IMR-90 (cell line): ENCODE results near the gene NEMP1. TPM values are rescaled to one million over a fixed set of nuclear protein-coding genes. Genes with fewer than 3 reads are reported as not detected.

Experiments
- ATAC-seq: fragments of 200-7000 bp; cut with Tn5 transposase; 2 replicates; pipeline ENCODE4 v1.9.1; 2020; ENCODE audit warnings: low read depth, mild to moderate bottlenecking, moderate library complexity
- BruUV-seq: library from RNA; stranded (reverse); fragments of 400-500 nt; replicated peaks from 2 replicates; lab custom pipeline; 2021; lab: Mats Ljungman, UMichigan
- CTCF ChIA-PET: fragments of 300-600 bp; formaldehyde crosslinking; extraction: SDS; loops from one replicate; lab custom pipeline; 2021; ENCODE audit warnings: antibody characterized with exemption; lab: Yijun Ruan, JAX
- POLR2A ChIA-PET: fragments of 300-600 bp; sonication (Branson Sonifier 250); formaldehyde crosslinking; loops from one replicate; lab custom pipeline; 2022; ENCODE audit warnings: antibody characterized with exemption; ENCODE audit not compliant: unreplicated experiment; lab: Charles Lee
- DNase-seq: peaks from one replicate; pipeline ENCODE4 v3.0.0; 2013
- H2AFZ ChIP-seq: replicated peaks from 2 replicates; pipeline ENCODE3; 2013; ENCODE audit warnings: low read length, mild to moderate bottlenecking; ENCODE audit not compliant: poor library complexity
- H2AK5ac ChIP-seq: 2 replicates; pipeline ENCODE4 v1.6.1; 2013; ENCODE audit warnings: low read depth, low read length, inconsistent platforms
- H2AK9ac ChIP-seq: replicated peaks from 2 replicates; pipeline ENCODE3; 2013; ENCODE audit warnings: mild to moderate bottlenecking, low read depth, low read length, moderate library complexity; ENCODE audit not compliant: poor library complexity
- H2BK120ac ChIP-seq: 2 replicates; pipeline ENCODE4 v1.6.1; 2013; ENCODE audit warnings: low read depth, low read length, inconsistent platforms
- H2BK15ac ChIP-seq: 3 replicates; pipeline ENCODE4 v1.6.1; 2013; ENCODE audit warnings: low read depth, low read length, inconsistent platforms
- H2BK20ac ChIP-seq: 2 replicates; pipeline ENCODE4 v1.6.1; 2013; ENCODE audit warnings: low read depth, mild to moderate bottlenecking, inconsistent platforms, low read length, moderate library complexity
- H2BK5ac ChIP-seq: 2 replicates; pipeline ENCODE4 v1.6.1; 2013; ENCODE audit warnings: mild to moderate bottlenecking, low read depth, low read length, inconsistent platforms; ENCODE audit not compliant: poor library complexity, severe bottlenecking
- H3K14ac ChIP-seq: replicated peaks from 2 replicates; pipeline ENCODE4 v1.6.1; 2013; ENCODE audit warnings: low read depth, low read length, inconsistent platforms
- H3K18ac ChIP-seq: 2 replicates; pipeline ENCODE4 v1.6.1; 2013; ENCODE audit warnings: low read depth, low read length, control low read depth
- H3K23ac ChIP-seq: 2 replicates; pipeline ENCODE4 v1.6.1; 2013; ENCODE audit warnings: low read depth, low read length, inconsistent platforms
- H3K27ac ChIP-seq: 2 replicates; pipeline ENCODE4 v1.5.1; 2013; ENCODE audit warnings: mild to moderate bottlenecking, control low read depth, low read length; ENCODE audit not compliant: insufficient read depth
- H3K27me3 ChIP-seq: 2 replicates; pipeline ENCODE4 v1.6.1; 2013; ENCODE audit warnings: low read length; ENCODE audit not compliant: control insufficient read depth, insufficient read depth
- H3K36me3 ChIP-seq: 2 replicates; pipeline ENCODE4 v1.6.1; 2013; ENCODE audit warnings: low read length, mixed read lengths; ENCODE audit not compliant: control insufficient read depth, insufficient read depth
- H3K4ac ChIP-seq: 2 replicates; pipeline ENCODE4 v1.6.1; 2013; ENCODE audit warnings: low read depth, low read length, inconsistent platforms
- H3K4me1 ChIP-seq: 2 replicates; pipeline ENCODE4 v1.6.1; 2013; ENCODE audit warnings: low read length, mixed read lengths; ENCODE audit not compliant: control insufficient read depth, insufficient read depth
- H3K4me2 ChIP-seq: 2 replicates; pipeline ENCODE4 v1.6.1; 2013; ENCODE audit warnings: low read depth, mild to moderate bottlenecking, control low read depth, low read length, moderate library complexity
- H3K4me3 ChIP-seq: 2 replicates; pipeline ENCODE4 v1.5.1; 2013; ENCODE audit warnings: low read depth, mild to moderate bottlenecking, control low read depth, low read length, moderate library complexity; ENCODE audit not compliant: insufficient read depth
- H3K56ac ChIP-seq: 2 replicates; pipeline ENCODE4 v1.6.1; 2013; ENCODE audit warnings: low read length, inconsistent platforms; ENCODE audit not compliant: insufficient read depth; ENCODE audit errors: extremely low read depth
- H3K79me1 ChIP-seq, 2 experiments: 2 replicates each; pipeline ENCODE4 v1.6.1; 2013; ENCODE audit warnings: low read length in 2 of 2, inconsistent platforms in 1 of 2, low read depth in 1 of 2
- H3K9ac ChIP-seq: 2 replicates; pipeline ENCODE4 v1.6.1; 2013; ENCODE audit warnings: low read depth, low read length, control low read depth
- H3K9me1 ChIP-seq: 2 replicates; pipeline ENCODE4 v1.6.1; 2013; ENCODE audit warnings: low read length, inconsistent platforms; ENCODE audit not compliant: insufficient read depth
- H3K9me3 ChIP-seq: 2 replicates; pipeline ENCODE4 v1.6.1; 2013; ENCODE audit warnings: low read length; ENCODE audit not compliant: control insufficient read depth, insufficient read depth
- H4K20me1 ChIP-seq: 2 replicates; pipeline ENCODE4 v1.6.1; 2013; ENCODE audit warnings: low read length, inconsistent platforms; ENCODE audit not compliant: insufficient read depth
- H4K5ac ChIP-seq: 2 replicates; pipeline ENCODE4 v1.6.1; 2013; ENCODE audit warnings: mild to moderate bottlenecking, low read depth, low read length, control low read depth
- H4K8ac ChIP-seq, 2 experiments: 2 replicates each; pipeline ENCODE4 v1.6.1; 2013; ENCODE audit warnings: low read depth in 2 of 2, low read length in 2 of 2, control low read depth in 1 of 2, inconsistent platforms in 1 of 2
- H4K91ac ChIP-seq: 2 replicates; pipeline ENCODE4 v1.6.1; 2013; ENCODE audit warnings: low read depth, low read length, inconsistent platforms; ENCODE audit not compliant: insufficient read depth
- CTCF ChIP-seq: conservative IDR thresholded peaks from 2 replicates; pipeline ENCODE4 v1.5.1; 2012; ENCODE audit warnings: mild to moderate bottlenecking, low read depth, low read length, improper control_type of control experiment
- ELK1 ChIP-seq: fragments of 150-350 bp; IDR thresholded peaks from 2 replicates; pipeline ENCODE4 v1.6.1; 2016; ENCODE audit warnings: low read depth, mild to moderate bottlenecking, low read length, moderate library complexity, borderline replicate concordance
- FOS ChIP-seq: fragments of 150-350 bp; IDR thresholded peaks from 2 replicates; pipeline ENCODE4 v1.6.1; 2016; ENCODE audit warnings: low read depth, low read length
- MXI1 ChIP-seq: IDR thresholded peaks from 2 replicates; pipeline ENCODE4 v1.6.1; 2012; ENCODE audit warnings: low read depth, mild to moderate bottlenecking, low read length, moderate library complexity, borderline replicate concordance
- NFE2L2 ChIP-seq: fragments of 150-350 bp; IDR thresholded peaks from 2 replicates; pipeline ENCODE4 v1.6.1; 2016; ENCODE audit warnings: low read depth, mild to moderate bottlenecking, low read length
- POLR2A ChIP-seq: IDR thresholded peaks from 2 replicates; pipeline ENCODE4 v1.6.1; 2012; ENCODE audit warnings: mild to moderate bottlenecking, low read depth, low read length
- USF2 ChIP-seq: fragments of 150-350 bp; IDR thresholded peaks from 2 replicates; pipeline ENCODE4 v1.6.1; 2017; ENCODE audit warnings: mild to moderate bottlenecking, antibody characterized with exemption, low read length, low read depth
- WGBS, 2 experiments: methylation state at CpG; one replicate each; pipeline versions ENCODE4 v1.1.5 to v1.1.7; 2013; ENCODE audit warnings: missing lambda C conversion rate in 2 of 2; ENCODE audit not compliant: insufficient read length in 1 of 2; ENCODE audit errors: extremely low coverage in 2 of 2; 5-methylcytosine and 5-hydroxymethylcytosine counted together
- dilution Hi-C: fragments of 300-500 bp; cut with HindIII; formaldehyde crosslinking; loops from one replicate; pipeline ENCODE4 v1.14.3; 2018; ENCODE audit warnings: low sequenced_read_pairs; ENCODE audit not compliant: unreplicated experiment
- in situ Hi-C: fragments of 300-500 bp; cut with MboI; formaldehyde crosslinking; loops from 3 replicates; pipeline ENCODE4 v1.14.3; 2019; ENCODE audit warnings: low sequenced_read_pairs, inconsistent platforms, mixed read lengths
- intact Hi-C: fragments of 100-400 bp; cut with micrococcal nuclease; formaldehyde crosslinking; loops from 2 replicates; pipeline ENCODE4 v1.10.0; 2022
- polyA plus RNA-seq, 3 experiments: library from polyadenylated mRNA; depleted of rRNA; stranded (reverse); fragments of >200 nt; gene quantifications; 2 replicates each; pipeline ENCODE4 v1.2.3, GENCODE V29; 2012; ENCODE audit warnings: low replicate concordance in 1 of 3
- total RNA-seq: library from RNA; depleted of rRNA; stranded (reverse); fragments of >200 nt; gene quantifications from 2 replicates; pipeline ENCODE4 v1.2.3, GENCODE V29; 2012

The NEMP1 gene
- total and polyA plus RNA-seq, 2 of the 4 experiments (the other 2 are of a cell fraction): 8.9 to 10.9 TPM

GRCh38 chr12:57101892-57102695, 23.5 kb upstream of the NEMP1 start:
- ChIA-PET POLR2A (no interaction called here), CTCF (no interaction called here)
- 0 out of 2 replicates have a peak overlapping the region, but pooled peaks have one; percentile 10 for H3K4ac ChIP-seq
- H2AK5ac ChIP-seq: no peak overlapping the region
- H3K36me3 ChIP-seq: peaks cover 62% of the 10 kb centered on the region
- H3K4me1 ChIP-seq: peaks cover 3% of the 10 kb centered on the region
- intact Hi-C loops: no loop called here
- H3K79me1 ChIP-seq: peaks cover 0 to 28% of the 10 kb centered on the region in 2 experiments; a peak in 3 of 4 replicates
- peak overlapping the region; percentile 36; the same call in 1 of the 2 replicates for H3K23ac ChIP-seq
- H4K5ac ChIP-seq: no peak overlapping the region
- H4K8ac ChIP-seq: no peak overlapping the region
- H3K27me3 ChIP-seq: no peaks in the 10 kb centered on the region
- no peak overlapping the region for H2BK5ac ChIP-seq
- dilution Hi-C loops: no loop called here
- WGBS, 2 experiments: no CpG with 5 or more reads among the region's 15 CpGs
- no peaks in the 10 kb centered on the region for H3K9me3 ChIP-seq
- no peak overlapping the region for H3K14ac ChIP-seq
- no peak overlapping the region for H2BK15ac ChIP-seq
- no peak overlapping the region for H2AFZ ChIP-seq
- no peak overlapping the region for H4K91ac ChIP-seq
- H4K20me1 ChIP-seq: peaks cover 10% of the 10 kb centered on the region; the same call in 1 of the 2 replicates
- no peak overlapping the region for H3K18ac ChIP-seq
- H3K9ac ChIP-seq: no peak overlapping the region
- H3K27ac ChIP-seq: no peak overlapping the region
- H3K4me2 ChIP-seq: no peak overlapping the region
- H3K9me1 ChIP-seq: peaks cover 14% of the 10 kb centered on the region
- ATAC-seq: peak; percentile 32; the same call in 1 of the 2 replicates
- H3K56ac ChIP-seq: no peak overlapping the region
- no peak overlapping the region for H2BK20ac ChIP-seq
- peak; percentile 52 for DNase-seq
- BruUV-seq: no TSS peak
- no peak overlapping the region for H3K4me3 ChIP-seq
- no peak overlapping the region for H2BK120ac ChIP-seq
- peak overlapping the region; percentile 38 for H2AK9ac ChIP-seq
- in situ Hi-C loops: no loop called here
- TF ChIP-seq FOS: peak; percentile 21; the same call in 1 of the 2 replicates
- no peak for TF ChIP-seq ELK1
- TF ChIP-seq NFE2L2: no peak
- no peak for TF ChIP-seq USF2
- TF ChIP-seq POLR2A: no peak
- TF ChIP-seq CTCF: no peak; the same call in 1 of the 2 replicates
- no peak for TF ChIP-seq MXI1
